NCI-H146 treated with DMSO at 0.1 percent for 48 hours (cell line): ENCODE results near the gene RNF181.
"Not testable (repeated sequence)": the region's sequence is repeated elsewhere in the genome, so short reads cannot be mapped to it uniquely, and the experiment has no call there.

ENCODE experiments used
- DNase-seq: peaks from one replicate; lab custom pipeline; 2025; ENCODE audit not compliant: unreplicated experiment; lab: John Stamatoyannopoulos, UW

RNF181 gene

GRCh38 chr2:85594715-85595300 lies 737 bp upstream of the RNF181 start:
- DNase-seq, result no peak

GRCh38 chr2:85596026-85596333 lies 435 bp downstream of the RNF181 start:
- no peak for DNase-seq

DNA sequence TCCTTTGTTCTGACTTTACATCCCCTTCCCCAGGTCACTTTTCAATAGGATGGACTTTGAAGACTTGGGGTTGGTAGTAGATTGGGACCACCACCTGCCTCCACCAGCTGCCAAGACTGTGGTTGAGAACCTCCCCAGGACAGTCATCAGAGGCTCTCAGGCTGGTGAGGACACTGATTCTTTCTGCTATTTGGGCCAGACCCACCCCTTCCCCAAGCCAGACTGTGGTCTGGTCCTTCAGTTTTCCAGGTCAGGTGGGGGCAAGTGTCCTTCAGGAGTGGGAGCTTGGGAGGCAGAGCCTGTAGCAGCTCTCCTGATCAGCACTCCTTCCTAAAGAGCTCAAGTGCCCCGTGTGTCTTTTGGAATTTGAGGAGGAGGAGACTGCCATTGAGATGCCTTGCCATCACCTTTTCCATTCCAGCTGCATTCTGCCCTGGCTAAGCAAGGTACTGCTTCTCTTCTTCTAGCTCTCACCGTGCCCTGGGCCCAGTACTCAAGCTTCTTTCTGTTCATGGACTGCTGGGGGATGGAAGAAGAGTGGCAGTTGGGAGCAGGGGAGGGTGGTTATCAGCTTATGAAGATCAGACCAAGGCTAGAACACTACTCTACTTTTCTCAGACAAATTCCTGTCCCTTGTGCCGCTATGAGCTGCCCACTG lies 1.1 kb downstream of the RNF181 start:
- no peak for DNase-seq

GRCh38 chr2:85597241-85597640 lies 1.7 kb downstream of the RNF181 start:
- DNase-seq, result no peak

DNA sequence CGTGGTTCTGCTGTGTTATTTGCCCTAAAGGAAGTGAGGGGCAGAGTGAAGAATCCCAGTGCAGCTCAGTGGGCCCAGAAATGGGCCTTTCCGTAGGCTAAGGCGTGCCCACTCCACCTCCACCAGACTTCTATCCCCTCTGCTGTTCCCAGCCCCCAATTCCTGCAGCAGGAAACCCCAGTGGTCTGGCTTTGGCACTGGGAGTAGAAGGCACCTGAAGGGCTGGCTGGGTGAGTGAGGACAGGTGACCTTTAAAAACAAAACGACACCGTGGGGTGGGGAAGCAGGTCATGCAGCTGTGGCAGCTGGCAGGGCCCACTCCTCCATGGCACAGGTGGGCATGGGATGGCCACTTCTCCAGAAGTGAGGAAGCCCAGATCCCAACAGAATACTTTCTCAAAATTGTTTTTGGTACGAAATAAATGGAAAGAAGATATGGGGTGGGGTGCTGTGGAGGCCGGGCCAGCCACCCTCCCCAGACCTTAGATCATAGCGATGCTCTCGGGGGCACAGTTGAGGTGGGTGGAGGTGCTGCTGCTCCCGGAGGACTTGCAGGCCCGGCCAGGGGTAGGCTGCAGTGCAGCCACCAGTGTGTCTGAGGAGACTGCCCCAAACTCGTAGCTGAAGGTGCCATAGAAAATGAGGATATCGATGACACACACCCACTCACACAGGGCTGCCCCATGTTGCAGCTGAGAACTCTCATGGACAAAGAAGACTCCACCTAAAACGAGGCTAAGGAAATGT lies 3.2 kb downstream of the RNF181 start:
- DNase-seq, result no peak

DNA sequence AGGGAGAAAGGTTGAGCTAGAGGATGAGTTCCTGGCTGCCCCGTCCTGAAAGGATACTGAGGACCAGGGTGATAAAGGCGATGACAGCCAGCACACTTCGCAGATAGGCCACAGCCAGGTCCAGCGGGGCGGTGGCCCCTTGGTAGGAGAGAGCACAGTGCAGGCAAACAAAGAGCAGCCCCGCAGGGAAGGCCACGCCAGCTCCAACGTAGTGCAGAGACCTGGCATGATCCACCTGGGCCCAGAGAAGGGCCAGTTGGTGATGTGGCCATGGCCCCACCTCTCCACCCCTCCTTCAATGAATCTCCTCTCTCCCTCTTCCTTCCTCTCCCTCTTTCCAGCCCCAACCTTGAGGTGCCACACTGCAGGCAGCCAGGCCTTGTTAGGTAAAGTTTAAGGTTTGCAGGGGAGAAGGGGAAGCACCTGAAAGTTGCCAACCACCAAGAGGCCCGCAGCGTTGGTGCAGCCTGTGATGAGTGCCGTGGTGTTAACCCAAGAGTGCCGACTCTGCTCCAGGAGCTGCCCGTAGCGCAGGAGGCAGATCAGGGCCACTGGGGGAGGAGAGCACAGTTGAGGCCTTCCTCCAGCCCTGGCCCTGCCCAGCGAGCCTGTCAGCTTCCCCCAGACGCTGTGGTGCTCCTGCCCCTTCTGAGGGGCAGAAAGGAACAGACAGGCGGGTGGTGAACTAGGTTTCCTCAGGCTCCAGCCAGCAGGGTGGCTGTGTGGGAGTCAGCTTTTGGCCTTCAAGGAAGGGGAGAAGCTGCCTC lies 4.1 kb downstream of the RNF181 start:
- DNase-seq, result no peak

DNA sequence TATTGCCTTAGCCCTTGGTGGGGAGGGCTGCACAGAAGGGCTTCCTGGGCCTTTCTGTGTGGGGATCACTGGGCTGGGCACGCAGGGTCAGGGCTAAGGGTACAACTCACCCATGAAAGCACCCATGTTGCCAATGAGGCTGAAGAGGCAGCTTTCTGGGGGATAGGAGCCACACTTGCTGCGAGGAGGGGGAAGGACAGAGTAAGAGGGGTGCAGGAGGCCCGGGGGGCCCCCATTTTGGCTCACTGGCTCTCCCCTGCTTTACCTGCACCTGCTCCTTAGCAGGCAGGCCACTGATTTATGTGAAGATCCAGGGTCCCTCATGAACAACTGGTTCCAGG lies 4.7 kb downstream of the RNF181 start:
- DNase-seq, result no peak

DNA sequence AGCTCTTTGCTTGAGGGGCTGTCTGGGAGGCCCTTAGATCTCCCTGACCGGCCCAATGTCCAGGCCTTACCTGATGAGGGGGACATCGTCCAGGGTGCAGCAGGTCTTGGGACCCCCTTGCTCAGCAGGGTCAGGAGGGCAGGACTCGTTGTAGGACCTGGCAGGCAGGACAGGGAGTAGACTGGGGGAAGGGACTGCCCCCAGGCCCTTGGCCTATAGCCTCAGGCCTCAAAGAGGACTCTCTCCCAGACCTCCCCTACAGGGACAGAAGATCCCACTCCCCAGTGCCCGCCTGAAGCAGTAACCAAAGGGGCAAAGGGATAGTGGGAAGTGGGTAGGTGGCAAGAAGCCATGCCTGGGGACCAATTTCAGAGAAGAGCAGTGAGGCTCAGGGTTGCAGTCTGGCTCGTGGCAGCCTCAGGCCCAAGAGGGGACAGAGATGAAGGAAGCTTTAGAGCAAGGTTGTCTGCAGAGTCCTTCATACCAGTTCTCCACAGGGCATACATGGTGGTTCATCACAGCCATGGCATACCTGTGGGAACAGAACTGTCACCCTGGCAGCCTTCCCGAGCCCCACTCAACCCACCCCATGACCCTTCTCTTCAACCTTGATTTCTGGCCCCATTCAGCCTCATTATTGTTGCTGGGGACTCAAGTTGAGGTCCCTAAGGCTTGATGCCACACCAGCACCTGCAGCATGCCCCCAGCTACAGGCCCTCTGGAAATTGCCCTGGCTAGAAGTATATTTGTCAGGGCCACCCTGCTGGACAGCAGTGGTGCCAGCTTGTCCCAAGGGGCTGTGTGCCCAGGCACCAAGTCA lies 5.6 kb downstream of the RNF181 start:
- no peak for DNase-seq

- DNase-seq, result no peak
Measured at GRCh38 chr2:85601771-85602475, 6.4 kb downstream of the RNF181 start.

DNA sequence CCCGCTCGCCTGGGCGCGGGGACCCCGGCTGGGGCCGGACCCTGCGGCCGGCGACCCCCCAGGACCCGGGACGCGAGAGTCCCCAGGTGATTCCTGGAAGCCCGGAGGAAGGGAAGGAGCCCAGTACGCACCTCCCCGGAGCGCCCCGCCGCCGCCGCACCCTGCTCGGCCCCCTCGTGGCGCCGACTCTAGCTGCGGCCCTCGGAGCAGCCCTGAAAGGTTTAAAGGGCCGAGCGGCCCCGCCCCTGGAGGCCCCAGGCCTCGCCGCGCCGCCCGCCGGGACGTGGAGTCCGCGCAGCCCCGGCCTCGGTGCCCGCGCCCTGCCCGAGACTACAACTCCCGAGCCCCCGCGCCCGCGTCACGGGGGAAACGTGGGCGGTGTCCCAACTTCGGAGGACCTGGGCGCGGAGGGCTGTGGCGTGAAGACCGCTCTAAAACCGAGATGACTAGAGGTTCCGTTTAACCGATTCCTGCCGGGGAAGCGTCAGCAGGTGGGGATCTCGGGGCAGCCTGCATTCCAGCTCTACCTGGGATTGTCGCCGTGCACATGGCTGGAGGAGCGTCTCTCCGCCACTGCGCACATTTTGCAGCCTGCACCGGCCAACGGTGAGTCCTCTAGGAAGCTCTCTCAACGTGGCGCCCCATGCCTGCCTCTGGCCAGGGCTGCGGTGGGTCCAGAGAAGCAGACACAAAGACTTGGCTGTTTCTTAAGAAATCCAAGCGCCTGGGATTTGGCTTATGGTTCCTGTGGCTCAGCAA lies 7.1 kb downstream of the RNF181 start, which contains the start of gene TMEM150A:
TSS of gene TMEM150A (minus strand) at position 223 of the 759 bp plus-strand sequence. CDS start 750 bp downstream, outside the sequence.
- peak; percentile 76 for DNase-seq

DNA sequence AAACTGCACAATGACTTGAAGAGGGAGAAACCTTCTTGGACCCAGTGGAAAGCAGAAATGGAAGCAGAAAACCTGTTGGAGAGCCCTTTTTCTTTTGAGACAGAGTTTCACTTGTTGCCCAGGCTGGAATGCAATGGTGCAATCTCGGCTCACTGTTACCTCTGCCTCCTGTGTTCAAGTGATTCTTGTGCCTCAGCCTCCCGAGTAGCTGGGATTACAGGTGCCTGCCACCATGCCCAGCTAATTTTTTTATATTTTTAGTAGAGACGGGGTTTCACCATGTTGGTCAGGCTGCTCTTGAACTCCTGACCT lies 8.5 kb downstream of the RNF181 start:
- not testable (repeated sequence) for DNase-seq

- DNase-seq, result no peak
Measured at GRCh38 chr2:85604568-85605339, 9.2 kb downstream of the RNF181 start.

- DNase-seq, result no peak
Measured at GRCh38 chr2:85605406-85606115, 10.0 kb downstream of the RNF181 start.

DNA sequence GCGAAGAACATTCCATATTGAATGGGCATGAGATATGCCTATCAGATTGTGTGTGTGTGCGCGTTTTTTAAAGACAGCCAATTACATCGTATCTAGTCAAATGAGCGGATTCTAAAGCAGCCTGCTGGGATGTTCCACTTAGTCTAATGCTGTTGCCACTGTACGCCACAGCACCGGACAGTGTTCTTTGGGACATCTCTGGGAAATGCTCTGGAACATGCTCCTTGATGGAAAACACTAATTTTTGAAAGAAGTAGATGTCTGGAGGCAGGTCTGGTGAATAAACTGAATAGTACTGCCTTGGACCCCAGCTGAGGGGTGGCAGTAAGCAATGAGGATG lies 10.5 kb downstream of the RNF181 start:
- no peak for DNase-seq

- no peak for DNase-seq
Measured at GRCh38 chr2:85607268-85608215, 12.0 kb downstream of the RNF181 start.

DNA sequence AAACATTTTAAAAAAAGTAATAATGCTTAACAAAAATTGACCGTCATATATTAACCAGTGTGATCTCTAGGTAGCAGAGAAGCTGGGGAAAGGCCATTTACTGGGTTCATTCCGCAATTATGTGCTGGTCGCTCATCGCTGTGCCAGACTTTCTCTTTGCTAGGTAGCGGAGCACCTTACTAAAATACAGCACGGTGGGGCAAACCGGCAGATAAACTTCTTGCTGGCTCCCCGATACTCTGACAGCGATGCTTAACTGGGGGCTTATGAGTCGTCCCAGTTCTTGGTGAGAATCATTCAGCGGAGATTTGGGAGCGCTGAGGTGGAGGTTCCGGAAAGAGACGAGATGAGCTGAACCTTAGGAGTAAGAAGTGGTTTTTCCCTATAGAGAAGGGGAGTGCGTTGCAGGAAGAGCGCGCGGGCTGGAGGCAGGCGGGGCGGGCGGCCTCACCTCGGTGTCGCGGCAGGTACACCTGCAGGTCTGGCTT lies 15.7 kb downstream of the RNF181 start:
- no peak for DNase-seq
